Tibial nerve (tissue), 3 donors: ENCODE results near the gene TEKT1.

ENCODE experiments used
- CTCF ChIP-seq, 5 experiments: fragments of 200-600 bp in 3 of 5; fragments of 450-650 bp in 2 of 5; sonication (generic) in 3 of 5; IDR thresholded peaks; one replicate each; pipeline ENCODE4 v1.5.1; 2016 to 2019; ENCODE audit warnings: antibody characterized with exemption in 5 of 5, mild to moderate bottlenecking in 3 of 5, moderate library complexity in 2 of 5
- POLR2A ChIP-seq, 2 donors: fragments of 450-650 bp; IDR thresholded peaks; one replicate each; pipeline ENCODE4 v1.6.1; 2017; ENCODE audit warnings: antibody characterized with exemption in 2 of 2, mild to moderate bottlenecking in 2 of 2, moderate library complexity in 2 of 2

- TF ChIP-seq CTCF (IDR thresholded peaks at IDR 0.05) (no peak), POLR2A (IDR thresholded peaks at IDR 0.05) (no peak)
These were observed 39.3 kb upstream of the TEKT1 start for GRCh38 chr17:6870841-6871240.
